Measurements from ENCODE around the gene PPCS.

The PPCS gene

GRCh38 chr1:42456010-42456753 is at the start of gene PPCS, which contains the start of gene ZMYND12:
PPCS (plus strand) TSS chr1:42456543; CDS start chr1:42456566, 23 bp downstream.
ZMYND12 (minus strand) TSS chr1:42456022; CDS start chr1:42455997, 25 bp downstream.
- H3K4me3 ChIP-seq (ENCODE audit: low read depth, low read length): peak within 1 kb of the TSS; percentile 93

GRCh38 chr1:42414551-42415496 is 41.5 kb upstream of the PPCS start:
- H3K4me3 ChIP-seq (ENCODE audit: low read depth, low read length): no peak overlapping the region

- no peak overlapping the region for H3K4me3 ChIP-seq (ENCODE audit: low read depth, low read length)
Measured at GRCh38 chr1:42417166-42417565, 39.2 kb upstream of the PPCS start.

GRCh38 chr1:42418516-42418915 is 37.8 kb upstream of the PPCS start:
- no peak overlapping the region for H3K4me3 ChIP-seq (ENCODE audit: low read depth, low read length)

- H3K4me3 ChIP-seq (ENCODE audit: low read depth, low read length): no peak overlapping the region
Measured at GRCh38 chr1:42419126-42419821, 37.1 kb upstream of the PPCS start.

- no peak overlapping the region for H3K4me3 ChIP-seq (ENCODE audit: low read depth, low read length)
Measured at GRCh38 chr1:42420121-42420520, 36.2 kb upstream of the PPCS start.

GRCh38 chr1:42420911-42421585 is 35.3 kb upstream of the PPCS start:
- H3K4me3 ChIP-seq (ENCODE audit: low read depth, low read length): no peak overlapping the region

GRCh38 chr1:42422737-42423136 is 33.6 kb upstream of the PPCS start:
- no peak overlapping the region for H3K4me3 ChIP-seq (ENCODE audit: low read depth, low read length)

GRCh38 chr1:42423681-42424080 is 32.7 kb upstream of the PPCS start:
- H3K4me3 ChIP-seq (ENCODE audit: low read depth, low read length): no peak overlapping the region

GRCh38 chr1:42424201-42424600 is 32.1 kb upstream of the PPCS start:
- no peak overlapping the region for H3K4me3 ChIP-seq (ENCODE audit: low read depth, low read length)

- H3K4me3 ChIP-seq (ENCODE audit: low read depth, low read length): no peak overlapping the region
Measured at GRCh38 chr1:42427240-42427639, 29.1 kb upstream of the PPCS start.

GRCh38 chr1:42429603-42430002 is 26.7 kb upstream of the PPCS start:
- no peak overlapping the region for H3K4me3 ChIP-seq (ENCODE audit: low read depth, low read length)

GRCh38 chr1:42430286-42431135 is 25.8 kb upstream of the PPCS start:
- H3K4me3 ChIP-seq (ENCODE audit: low read depth, low read length): no peak overlapping the region

GRCh38 chr1:42431514-42431913 is 24.8 kb upstream of the PPCS start:
- no peak overlapping the region for H3K4me3 ChIP-seq (ENCODE audit: low read depth, low read length)

- H3K4me3 ChIP-seq (ENCODE audit: low read depth, low read length): no peak overlapping the region
Measured at GRCh38 chr1:42432714-42433113, 23.6 kb upstream of the PPCS start.

- no peak overlapping the region for H3K4me3 ChIP-seq (ENCODE audit: low read depth, low read length)
Measured at GRCh38 chr1:42433369-42433768, 23.0 kb upstream of the PPCS start.

- no peak overlapping the region for H3K4me3 ChIP-seq (ENCODE audit: low read depth, low read length)
Measured at GRCh38 chr1:42434340-42434739, 22.0 kb upstream of the PPCS start.

GRCh38 chr1:42439940-42440339 is 16.4 kb upstream of the PPCS start:
- H3K4me3 ChIP-seq (ENCODE audit: low read depth, low read length): no peak overlapping the region

GRCh38 chr1:42442662-42443061 is 13.7 kb upstream of the PPCS start:
- no peak overlapping the region for H3K4me3 ChIP-seq (ENCODE audit: low read depth, low read length)

GRCh38 chr1:42449256-42449655 is 7.1 kb upstream of the PPCS start:
- H3K4me3 ChIP-seq (ENCODE audit: low read depth, low read length): no peak overlapping the region

Measured in iPS-11a (cell line).